Measurements from ENCODE around the gene FUT7.
"Not testable (repeated sequence)": the region's sequence is repeated elsewhere in the genome, so short reads cannot be mapped to it uniquely, and the experiment has no call there.

FUT7 gene

DNA sequence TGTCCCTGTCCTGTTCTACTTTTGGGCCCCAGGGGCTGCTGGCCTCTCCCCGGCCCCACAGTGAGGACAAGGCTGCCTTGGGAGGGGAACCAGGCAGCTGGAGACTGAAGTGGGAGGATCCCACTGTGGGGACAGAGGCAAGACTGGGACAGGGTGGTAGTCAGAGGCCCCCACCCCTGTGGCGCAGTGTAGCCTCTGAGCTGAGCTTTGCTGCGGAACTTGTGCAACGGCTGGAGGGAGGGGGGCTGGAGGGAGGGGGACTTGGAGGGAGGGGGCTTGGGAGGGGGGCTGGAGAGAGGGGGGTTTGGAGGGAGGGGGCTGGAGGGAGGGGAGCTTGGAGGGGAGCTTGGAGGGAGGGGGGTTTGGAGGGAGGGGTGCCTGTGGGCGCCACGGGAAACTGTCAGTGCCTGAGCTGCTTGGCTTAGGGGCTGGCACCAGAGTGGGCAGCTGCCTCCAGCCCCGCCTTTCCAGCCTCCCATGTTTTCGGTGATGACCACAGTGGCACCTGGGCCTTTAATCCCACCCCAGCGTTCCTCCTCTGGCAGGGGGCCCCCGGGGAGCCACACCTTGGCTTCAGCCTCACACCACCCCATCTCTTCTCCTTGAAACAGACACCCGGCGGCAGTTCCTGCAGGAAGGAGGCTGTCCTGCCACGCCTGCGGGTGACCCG, 2.3 kb upstream of the FUT7 start:
- DNase-seq (ENCODE audit: low spot score) (no peak), FAIRE-seq (no peak)

DNA sequence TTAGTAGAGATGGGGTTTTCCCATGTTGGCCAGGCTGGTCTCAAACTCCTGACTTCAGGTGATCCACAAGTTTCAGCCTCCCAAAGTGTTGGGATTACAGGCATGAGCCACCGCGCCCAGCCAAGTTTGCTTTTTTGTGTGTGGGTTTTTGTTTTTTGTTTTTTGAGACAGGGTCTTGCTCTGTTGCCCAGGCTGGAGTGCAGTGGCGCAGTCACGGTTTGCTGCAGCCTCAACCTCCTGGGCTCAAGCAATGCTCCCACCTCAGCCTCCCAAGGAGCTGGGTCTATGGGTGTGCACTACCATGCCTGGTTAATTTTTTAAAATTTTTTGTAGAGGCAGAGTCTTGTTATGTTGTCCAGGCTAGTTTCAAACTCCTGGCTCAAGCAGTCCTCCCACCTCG, 1.6 kb upstream of the FUT7 start:
- not testable (repeated sequence) for FAIRE-seq; DNase-seq (ENCODE audit: low spot score)

DNA sequence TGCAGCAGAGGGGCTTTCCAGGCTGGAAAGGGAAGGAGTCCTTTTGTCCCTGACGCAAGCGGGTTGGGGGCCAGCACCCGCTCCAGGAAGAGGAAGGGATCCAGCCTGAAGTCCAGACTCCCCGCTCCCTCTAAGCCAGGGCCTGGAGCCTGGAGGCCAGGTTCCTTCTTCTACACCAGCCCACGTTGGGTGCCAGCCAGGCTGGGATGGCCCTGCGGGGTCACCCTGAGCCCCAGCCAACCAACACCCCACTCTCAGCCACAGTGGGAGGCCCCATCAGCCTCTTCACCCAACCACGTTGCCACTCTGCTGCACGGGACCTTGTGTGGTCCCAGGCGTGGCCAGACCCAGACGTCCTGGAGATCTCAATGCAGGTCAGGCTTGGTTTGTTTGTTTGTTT, 970 bp upstream of the FUT7 start:
- no peak for FAIRE-seq
- DNase-seq (ENCODE audit: low spot score): no peak

DNA sequence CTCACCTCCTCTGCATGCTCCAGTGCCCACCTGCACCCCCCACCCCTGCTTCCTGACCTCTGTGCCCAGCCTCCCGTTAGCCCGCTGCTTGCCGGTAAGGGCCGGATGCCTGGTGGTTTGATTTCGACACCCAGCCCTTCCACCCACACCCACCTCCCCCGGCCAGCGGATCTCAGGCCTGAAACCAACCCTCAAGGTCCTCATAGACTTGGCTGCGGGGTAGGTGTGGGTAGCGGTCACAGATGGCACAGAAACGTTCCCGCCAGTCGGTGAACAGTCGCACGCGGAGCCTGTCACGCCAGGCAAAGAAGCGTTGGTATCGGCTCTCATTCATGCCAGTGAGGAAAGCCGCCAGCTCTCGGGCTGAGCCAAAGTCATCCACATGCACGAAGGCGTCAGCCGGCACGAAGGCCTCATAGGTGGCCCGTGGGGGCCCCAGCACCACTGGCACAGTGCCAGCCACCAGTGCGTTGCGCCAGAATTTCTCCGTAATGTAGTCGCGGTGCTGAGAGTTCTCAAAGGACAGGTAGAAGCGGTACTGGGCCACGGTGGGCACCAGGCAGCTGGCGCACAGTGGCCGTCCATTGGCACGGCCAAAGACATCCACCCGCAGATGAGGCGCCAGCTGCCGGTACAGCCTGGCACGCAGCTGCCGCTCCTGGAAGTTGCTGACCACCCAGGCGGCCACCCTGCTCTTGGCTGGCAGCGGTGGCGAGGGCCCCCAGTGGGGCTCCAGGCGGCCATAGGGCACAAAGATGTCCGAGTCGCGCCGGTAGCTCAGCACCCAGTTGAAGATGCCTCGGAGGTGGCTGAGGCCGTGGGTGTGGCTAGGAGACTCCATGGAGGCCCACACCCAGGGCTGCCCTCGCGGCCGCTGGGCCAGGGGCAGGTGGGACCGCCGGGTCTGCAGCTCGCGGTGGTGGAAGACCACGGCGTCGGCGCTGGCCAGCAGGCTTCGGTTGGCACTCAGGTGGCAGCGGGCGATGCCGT, 1.1 kb downstream of the FUT7 start:
- DNase-seq (ENCODE audit: low spot score) (no peak), FAIRE-seq (no peak)

DNA sequence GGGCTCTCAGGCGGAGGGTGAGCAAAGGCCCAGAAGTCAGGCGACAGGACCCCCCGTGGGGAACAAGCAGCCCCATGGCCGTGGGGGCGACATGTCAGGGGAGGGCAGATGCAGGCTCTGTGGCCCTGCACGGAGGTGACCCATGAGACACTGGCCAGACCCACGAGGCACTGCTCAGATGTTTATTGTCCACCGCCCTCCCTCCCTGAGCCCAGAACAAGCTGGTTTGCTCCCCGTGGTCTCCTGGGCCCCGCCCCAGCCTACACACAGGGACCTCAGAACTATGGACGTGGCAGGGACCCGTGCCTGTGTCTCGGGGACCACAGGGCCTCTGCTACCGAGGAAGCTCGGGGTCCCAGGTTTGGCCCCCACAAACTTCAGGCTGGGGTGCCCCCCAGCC, 1.9 kb downstream of the FUT7 start:
- no peak for FAIRE-seq

DNA sequence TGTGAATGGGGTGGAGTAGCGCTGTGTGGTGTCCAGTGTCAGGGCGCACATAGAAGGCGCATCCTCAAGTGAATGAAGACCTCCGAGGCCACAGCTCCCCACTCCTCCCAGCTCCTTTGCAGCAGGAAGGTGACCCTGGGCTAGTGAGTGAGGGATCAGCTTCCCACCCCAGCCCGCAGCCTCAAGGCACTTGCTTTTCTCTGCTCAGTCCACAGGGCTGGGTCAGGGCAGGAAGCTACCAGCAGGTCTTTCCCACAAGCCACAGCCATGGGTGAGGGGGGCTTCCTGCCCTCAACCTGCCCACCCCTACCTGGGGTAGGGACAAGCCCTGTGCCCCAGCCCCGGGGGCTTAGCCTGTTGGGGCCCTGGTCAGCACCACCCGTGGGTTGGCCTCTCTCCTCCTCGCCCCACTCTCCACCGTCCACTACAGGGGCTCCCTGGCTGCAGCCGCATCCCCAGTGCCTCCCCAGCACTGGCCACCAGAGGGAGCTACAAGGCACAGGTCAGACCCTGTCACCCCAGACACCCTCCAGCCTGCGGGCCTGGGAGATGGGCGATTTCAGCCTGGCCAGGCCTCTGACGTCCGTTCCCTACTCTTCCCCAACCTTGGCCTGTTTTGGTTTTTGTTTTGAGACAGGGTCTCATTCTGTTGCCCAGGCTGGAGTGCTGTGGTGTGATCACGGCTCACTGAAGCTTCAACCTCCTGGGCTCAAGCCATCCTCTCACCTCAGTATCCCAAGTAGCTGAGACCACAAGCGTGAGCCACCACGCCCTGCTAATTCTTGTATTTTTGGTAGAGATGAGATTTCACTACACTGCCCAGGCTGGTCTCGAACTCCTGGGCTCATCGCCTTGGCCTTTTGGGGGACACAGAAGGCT, 2.6 kb downstream of the FUT7 start:
- FAIRE-seq: peak; percentile 77

More for the DNA sequence above, 1.9 kb downstream of the FUT7 start:
- no peak for DNase-seq (ENCODE audit: low spot score)

DNA sequence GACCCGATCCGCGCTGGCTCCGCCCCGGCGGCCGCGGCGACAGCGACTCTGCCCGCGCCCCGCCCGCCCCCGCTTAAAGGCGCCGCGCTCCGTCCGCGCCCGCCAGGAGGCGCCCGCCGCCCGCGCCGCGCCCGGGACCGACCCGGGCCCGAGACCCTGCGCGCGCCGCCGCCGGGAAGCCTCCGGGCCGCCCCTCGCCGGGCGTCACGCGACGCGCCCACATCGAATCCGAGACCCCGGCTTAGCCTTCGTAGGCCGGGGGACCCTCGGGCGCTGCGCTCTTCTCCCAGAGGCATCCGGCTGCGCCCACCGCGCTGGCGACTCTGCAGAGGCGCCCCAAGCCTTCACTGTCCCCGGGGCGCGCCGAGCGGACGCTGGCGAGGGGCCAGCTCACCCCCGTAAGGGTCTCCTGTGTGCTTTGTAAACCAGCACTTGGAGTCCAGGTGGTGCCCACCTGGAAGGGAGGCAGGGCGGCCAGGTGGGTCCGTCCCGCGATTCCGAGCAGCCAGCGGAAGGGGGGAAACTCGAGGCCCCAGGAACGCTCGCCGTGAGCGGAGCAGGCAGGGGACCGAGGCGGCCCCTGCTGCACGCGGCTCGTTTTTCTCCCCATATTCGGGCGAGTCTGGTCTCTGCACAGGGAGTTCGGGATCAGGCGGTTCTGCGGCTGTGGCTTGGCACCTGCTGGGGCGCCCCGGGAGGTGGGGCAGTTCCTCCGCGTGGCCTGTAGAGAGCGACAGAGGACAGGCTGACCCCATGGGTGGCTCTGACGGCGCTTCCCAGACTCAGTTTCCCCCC, 3.4 kb downstream of the FUT7 start:
- no peak for FAIRE-seq
- peak; percentile 86 for DNase-seq (ENCODE audit: low spot score)

More for the DNA sequence above, 2.6 kb downstream of the FUT7 start:
- peak; percentile 70 for DNase-seq (ENCODE audit: low spot score)

DNA sequence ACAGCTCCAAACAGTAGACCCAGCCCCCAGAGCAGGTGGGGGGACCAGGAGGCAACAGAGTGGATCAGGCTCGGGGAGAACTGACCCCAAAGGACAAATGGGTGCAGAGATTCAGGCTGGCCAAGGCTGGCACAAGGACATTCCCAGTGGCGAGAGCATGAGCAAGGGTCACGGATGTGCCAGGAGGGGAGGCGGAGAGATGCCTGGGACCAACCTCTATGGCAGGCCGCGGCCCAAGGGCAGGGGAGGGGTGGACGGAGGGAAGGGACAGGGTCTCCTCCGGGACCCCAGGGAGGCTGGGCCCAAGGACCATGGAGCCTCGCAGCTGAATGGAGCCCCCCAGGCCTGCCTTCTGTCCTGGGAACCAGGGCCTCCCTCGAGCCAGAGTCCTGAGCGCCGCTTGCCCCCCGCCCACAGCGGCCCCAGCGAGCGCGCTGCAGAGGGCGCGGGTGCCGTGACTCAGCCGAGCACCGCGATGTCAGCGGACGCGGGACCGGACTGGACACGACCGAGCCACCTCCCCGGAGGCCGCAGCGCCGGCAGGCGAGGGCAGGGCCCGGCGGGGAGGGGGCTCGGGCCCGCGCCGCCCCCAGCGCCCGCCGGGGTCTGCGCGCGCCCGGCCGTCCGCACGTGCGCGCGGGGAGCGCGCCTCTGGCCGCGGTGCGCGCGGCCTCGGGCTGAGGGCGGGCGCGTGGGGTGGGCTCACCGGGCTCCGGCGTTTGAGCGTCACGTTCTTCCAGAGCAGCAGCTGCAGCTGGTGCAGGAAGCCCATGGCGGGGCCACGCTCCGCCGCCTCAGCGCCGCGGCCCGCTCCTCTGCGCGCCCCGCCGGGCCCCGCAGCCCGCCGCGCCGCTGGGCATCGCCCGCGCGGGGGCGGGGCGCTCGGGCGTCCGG, 4.3 kb downstream of the FUT7 start, which contains the start of gene ABCA2:
ABCA2 (minus strand) TSS at position 869 of the 894 bp plus-strand sequence; CDS start at position 772, 97 bp downstream.
- DNase-seq (ENCODE audit: low spot score) (no peak), FAIRE-seq (no peak)

DNA sequence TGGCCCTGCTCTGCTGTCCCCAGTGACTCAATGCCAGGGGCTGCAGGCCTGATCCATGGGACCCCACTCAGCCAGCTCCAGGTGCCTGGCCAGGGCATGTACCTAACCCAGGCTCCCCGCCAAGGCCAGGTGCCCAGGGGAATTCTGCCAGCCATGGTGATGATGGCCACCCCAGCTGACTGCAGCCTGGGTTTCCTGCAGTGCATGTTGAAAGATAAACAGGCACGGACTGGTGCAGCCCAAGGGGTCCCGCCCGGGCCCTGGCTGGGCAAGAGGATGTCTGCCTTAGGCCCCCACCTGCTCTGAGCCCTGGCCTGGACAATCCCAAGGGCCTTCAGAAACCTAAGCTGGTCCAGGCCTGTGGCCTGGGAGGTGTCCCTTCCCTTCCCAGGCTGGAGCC, 5.1 kb downstream of the FUT7 start:
- FAIRE-seq (no peak), DNase-seq (ENCODE audit: low spot score) (no peak)

DNA sequence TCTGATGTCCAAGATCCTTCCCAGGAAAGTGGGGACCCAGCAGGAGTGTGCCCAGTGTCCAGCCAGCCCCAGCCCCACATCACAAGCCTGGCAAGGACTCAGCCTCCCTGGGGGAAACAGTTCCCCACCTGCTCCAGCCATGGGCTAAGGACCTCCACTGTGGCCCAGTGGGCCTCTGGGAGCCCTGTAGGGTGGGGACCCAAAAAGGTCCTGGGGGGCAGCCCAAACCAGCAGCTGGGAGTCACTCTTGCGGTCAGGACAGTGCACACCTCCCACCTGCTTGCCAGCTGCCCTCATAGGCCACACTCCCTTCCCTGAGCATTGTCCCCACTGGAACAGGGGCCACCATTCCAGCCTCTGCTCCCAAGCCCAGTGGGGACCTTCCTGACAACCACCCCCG, 5.5 kb downstream of the FUT7 start:
- FAIRE-seq (no peak), DNase-seq (ENCODE audit: low spot score) (no peak)

DNA sequence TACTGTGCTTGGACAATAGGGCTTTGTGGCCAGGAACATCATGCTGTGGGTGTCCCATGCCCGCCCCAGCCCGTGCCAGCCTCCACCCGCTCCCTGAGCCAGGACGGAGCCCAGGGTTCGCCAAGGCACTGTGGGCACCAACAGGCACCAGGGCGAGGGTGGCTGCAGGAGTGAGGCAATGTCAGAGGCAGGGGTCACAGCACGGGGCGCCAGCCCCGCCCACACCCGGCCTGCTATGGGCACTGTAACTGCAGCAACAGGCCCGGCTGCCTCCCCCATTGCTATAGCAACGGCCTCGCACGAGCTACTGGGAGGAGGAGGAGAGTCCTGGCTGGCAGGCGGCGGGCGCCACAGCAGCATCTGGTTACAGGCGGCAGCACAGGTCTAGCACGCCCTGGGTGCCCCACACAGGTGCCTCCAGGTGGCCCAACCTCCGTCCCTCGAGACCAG, 6.3 kb downstream of the FUT7 start:
- DNase-seq (ENCODE audit: low spot score): no peak
- FAIRE-seq: no peak

DNA sequence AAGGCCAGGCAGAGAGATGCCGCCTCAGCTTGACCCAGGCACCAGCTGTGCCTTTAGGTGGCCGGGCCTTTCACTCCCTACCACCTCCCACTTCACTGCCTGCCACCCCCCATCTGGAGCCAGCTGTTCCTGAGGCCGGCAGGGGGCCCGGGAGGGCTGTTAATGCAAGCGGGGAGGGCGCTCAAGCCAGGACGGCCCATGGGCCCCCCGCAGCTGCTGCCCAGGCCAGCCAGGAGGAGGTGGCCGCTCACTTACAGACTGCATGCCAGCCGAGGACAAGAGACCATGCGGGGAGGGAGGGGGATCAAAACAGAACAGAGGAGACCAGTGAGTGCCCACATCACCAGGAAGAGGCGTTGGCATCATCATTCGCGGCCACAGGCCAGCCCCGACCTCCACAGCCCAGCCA, 8.3 kb downstream of the FUT7 start:
- FAIRE-seq (no peak), DNase-seq (ENCODE audit: low spot score) (no peak)

DNA sequence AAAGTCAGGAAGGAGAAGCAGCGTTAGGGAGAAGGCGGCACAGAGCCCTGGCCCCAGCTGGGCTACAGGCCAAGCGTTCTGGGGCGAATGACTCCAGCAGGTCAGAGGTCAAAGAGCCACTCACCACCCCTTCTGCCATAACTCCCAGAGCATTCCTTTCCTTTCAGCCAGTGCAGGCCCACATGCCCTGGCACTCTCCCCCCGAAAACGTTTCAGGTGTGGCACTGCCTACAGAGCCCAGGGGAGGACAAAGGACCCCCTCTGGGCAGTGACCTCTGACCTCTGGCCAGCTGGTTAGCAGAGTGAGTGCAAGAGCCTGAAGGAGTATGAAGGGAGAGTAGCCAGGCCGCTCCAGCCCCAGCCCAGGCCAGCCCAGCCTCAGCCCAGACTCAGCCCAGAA, 8.7 kb downstream of the FUT7 start:
- no peak for DNase-seq (ENCODE audit: low spot score)
- FAIRE-seq: no peak

DNA sequence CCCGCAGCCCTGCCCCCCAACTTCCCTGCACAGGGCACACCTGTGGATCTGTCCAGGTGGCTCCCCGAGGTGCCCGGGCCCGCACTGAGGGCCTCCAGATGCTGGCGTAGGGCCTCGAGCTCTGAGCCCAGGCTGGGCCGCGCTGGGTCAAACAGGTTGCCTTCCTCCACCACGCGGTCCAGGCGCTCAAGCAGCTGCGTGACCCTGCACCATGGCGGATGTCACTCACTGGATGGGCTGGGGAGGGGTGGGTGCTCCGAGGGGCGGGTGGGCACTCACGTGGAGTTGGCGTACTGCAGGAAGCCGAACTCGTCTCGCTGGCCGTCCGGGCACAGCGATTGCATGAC, 9.3 kb downstream of the FUT7 start:
- FAIRE-seq: no peak

DNA sequence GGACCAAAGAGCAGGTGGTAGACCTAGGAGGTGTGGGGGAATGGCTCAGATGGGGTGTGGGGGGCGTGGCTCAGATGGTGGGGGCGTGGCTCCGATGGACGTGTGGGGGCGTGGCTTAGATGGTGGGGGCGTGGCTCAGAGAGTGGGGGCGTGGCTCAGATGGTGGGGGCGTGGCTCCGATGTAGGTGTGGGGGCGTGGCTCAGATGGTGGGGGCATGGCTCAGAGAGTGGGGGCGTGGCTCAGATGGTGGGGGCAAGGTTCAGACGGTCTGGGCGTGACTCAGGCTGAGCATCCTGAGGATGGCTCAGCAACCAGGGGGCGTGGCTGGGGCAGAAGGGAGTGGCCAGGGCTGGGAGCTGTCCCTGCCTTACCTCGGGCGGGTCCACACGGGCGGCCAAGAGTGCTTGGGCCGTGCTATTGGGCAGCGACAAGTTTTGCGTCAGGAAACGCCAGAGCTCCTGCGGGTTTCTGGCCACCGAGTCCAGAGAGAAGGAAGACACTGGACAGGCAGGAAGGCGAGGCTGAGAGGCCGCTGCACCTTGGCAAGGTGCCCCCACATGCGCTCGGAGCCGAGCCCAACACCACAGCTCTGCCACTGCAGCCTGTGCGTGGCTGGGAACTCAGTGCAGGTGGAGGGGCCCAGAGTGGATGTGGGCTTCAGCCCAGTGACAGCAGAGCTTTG, 9.8 kb downstream of the FUT7 start:
- FAIRE-seq: peak; percentile 86
- peak; percentile 74 for DNase-seq (ENCODE audit: low spot score)

More for the DNA sequence above, 9.3 kb downstream of the FUT7 start:
- no peak for DNase-seq (ENCODE audit: low spot score)

DNA sequence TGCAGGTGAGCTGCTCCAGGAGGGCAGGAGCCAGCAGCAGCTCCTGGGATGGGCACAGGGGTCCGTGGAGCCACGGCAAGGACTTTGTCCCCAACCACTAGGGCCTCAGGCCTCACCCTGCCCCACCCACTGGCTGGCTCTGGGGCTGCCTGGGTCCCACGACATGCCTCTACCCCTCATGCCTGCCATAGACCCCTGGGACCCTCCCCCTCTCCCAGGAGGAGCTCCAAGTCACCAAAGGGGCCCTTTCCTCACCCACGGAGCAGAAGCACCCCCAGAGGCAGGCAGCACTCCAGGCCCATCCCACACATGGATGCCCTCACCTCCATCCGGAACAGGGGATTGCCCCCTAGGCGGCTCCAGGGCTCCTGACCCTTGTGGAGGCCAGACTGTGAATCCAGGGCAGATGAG, 10.3 kb downstream of the FUT7 start:
- DNase-seq (ENCODE audit: low spot score) (no peak), FAIRE-seq (no peak)

DNA sequence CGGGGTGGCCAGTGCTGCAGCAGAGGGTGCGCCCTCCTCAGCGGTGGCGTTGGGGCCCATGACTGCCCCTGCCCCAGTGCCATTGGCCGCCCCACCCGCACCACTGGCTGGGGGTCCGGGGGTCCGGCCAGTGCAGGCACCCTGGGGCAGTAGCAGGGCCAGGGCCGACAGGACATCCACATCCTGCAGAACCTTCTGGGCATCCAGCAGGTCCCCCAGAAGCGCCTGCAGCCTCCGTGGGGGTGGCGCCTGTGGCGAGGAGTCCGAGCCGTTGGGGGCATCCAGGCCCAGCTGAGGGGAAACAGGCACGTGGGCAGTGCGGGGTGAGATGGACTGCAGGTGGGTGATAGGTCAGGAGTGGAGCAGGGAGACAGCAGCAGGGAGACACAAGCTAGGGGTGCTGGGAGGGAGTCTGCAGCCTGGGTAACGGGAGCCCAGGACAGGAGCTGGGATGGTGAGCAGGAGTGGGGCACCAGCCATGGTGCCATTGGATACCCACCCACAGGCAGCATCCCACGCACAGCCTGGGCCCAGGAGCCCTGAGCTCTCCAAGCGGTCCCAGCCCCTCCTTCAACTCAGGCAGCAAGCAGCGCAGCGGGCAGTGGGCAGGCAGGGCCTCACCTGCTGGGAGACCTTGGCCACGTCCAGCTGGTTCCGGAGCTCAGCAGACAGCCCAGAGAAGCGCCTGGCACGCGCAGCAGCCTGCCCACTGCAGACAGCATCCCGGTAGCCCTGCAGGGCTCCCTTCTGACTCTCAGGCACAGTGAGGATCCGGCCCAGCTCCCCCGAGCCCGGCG, 10.9 kb downstream of the FUT7 start:
- FAIRE-seq: no peak
- DNase-seq (ENCODE audit: low spot score): no peak

Data from urothelium cell line (cell line).